Measurements from ENCODE around the gene SRD5A2.

SRD5A2 gene, protein sequence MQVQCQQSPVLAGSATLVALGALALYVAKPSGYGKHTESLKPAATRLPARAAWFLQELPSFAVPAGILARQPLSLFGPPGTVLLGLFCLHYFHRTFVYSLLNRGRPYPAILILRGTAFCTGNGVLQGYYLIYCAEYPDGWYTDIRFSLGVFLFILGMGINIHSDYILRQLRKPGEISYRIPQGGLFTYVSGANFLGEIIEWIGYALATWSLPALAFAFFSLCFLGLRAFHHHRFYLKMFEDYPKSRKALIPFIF

DNA sequence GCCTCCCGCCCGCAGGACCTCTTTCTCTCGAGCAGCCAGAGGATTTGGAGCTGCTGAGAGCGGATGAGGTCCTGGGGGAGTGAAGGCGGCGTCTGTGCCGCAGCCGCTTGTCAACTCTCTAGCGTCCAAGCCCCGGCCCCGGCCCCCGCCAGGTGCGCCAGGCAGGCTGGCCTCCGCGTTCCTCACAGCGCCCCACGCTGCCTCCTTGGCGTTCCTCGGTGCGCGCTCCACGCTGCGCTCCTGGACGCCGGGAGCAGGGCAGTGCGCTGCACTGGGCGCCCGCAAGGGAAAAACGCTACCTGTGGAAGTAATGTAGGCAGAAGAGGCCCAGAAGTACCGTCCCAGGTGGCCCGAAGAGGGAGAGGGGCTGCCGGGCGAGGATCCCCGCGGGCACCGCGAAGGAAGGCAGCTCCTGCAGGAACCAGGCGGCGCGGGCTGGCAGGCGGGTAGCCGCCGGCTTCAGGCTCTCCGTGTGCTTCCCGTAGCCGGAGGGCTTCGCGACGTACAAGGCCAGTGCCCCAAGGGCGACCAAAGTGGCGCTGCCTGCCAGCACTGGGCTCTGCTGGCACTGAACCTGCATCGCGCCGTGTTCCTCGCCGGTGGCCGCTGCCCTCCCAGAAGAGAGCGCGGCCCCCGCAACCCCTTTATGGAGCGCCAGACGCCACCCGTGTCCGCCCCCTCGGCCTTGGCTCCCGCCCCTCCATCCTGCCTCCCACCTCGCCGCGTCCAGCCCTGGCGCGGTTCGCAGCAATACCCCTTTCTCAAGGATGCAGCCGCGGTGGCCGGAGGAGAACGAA is at the start of gene SRD5A2:
Gene SRD5A2 (minus strand): TSS at position 618 of the 797 bp plus-strand sequence. CDS start 38 bp downstream, at position 580.
- Histone ChIP-seq H2AFZ (ENCODE audit: low read depth, low read length) (no peak within 1 kb of the TSS), H3K4me3 (ENCODE audit: low read length) (no peak within 1 kb of the TSS), H3K27me3 (ENCODE audit: low read depth, low read length) (0 out of 2 replicates have a peak, but pooled peaks cover 4% of the 10 kb centered on the region), H3K4me1 (ENCODE audit: low read length) (no peaks in the 10 kb centered on the region), H3K36me3 (replicated peaks; ENCODE audit: low read depth, low read length) (no peaks in the 10 kb centered on the region), H3K9ac (ENCODE audit: low read length) (no peak within 1 kb of the TSS), H4K20me1 (ENCODE audit: insufficient read depth, low read length) (no peaks in the 10 kb centered on the region), H3K79me2 (ENCODE audit: low read length) (no peaks in the 10 kb centered on the region), H3K9me3 (ENCODE audit: insufficient read depth, low read length) (no peaks in the 10 kb centered on the region), H3K27ac (ENCODE audit: low read length) (no peak within 1 kb of the TSS), H3K4me2 (ENCODE audit: low read length) (no peak within 1 kb of the TSS)
- no peak for TF ChIP-seq EZH2phosphoT487 (IDR thresholded peaks at IDR 0.05; ENCODE audit: low read depth)
- TF ChIP-seq, protein P1, sequence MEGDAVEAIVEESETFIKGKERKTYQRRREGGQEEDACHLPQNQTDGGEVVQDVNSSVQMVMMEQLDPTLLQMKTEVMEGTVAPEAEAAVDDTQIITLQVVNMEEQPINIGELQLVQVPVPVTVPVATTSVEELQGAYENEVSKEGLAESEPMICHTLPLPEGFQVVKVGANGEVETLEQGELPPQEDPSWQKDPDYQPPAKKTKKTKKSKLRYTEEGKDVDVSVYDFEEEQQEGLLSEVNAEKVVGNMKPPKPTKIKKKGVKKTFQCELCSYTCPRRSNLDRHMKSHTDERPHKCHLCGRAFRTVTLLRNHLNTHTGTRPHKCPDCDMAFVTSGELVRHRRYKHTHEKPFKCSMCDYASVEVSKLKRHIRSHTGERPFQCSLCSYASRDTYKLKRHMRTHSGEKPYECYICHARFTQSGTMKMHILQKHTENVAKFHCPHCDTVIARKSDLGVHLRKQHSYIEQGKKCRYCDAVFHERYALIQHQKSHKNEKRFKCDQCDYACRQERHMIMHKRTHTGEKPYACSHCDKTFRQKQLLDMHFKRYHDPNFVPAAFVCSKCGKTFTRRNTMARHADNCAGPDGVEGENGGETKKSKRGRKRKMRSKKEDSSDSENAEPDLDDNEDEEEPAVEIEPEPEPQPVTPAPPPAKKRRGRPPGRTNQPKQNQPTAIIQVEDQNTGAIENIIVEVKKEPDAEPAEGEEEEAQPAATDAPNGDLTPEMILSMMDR (IDR thresholded peaks at IDR 0.05; ENCODE audit: low read depth, low read length) = no peak

DNA sequence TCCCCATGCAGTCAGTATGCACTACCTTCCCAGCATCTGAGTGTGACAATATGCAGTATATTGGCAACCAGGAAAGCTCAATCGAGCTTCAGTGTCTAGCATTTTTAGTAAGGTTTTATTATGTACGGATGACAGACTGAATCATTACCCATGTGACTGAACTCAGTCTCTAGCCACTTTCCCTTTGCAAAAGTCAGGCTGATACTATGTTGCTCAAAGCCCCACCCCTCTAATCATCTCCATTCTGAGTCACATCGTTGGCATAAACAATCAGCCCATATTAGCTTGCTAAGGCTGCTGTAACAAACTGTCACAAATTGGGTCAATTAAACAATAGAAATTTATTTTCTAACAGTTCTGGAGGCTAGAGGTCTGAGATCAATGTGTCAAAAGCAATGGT is 25.8 kb upstream of the SRD5A2 start:
- Histone ChIP-seq H3K4me2 (ENCODE audit: low read length) (no peak overlapping the region), H3K79me2 (ENCODE audit: low read length) (no peaks in the 10 kb centered on the region), H3K9ac (ENCODE audit: low read length) (no peak overlapping the region), H3K27me3 (ENCODE audit: low read depth, low read length) (no peaks in the 10 kb centered on the region), H2AFZ (ENCODE audit: low read depth, low read length) (no peak overlapping the region), H3K4me3 (ENCODE audit: low read length) (no peak overlapping the region), H3K36me3 (replicated peaks; ENCODE audit: low read depth, low read length) (no peaks in the 10 kb centered on the region), H3K9me3 (ENCODE audit: insufficient read depth, low read length) (no peaks in the 10 kb centered on the region), H3K4me1 (ENCODE audit: low read length) (no peaks in the 10 kb centered on the region), H3K27ac (ENCODE audit: low read length) (no peak overlapping the region), H4K20me1 (ENCODE audit: insufficient read depth, low read length) (no peaks in the 10 kb centered on the region)
- TF ChIP-seq, protein P1 (IDR thresholded peaks at IDR 0.05; ENCODE audit: low read depth, low read length) = no peak
- no peak for TF ChIP-seq EZH2phosphoT487 (IDR thresholded peaks at IDR 0.05; ENCODE audit: low read depth)

DNA sequence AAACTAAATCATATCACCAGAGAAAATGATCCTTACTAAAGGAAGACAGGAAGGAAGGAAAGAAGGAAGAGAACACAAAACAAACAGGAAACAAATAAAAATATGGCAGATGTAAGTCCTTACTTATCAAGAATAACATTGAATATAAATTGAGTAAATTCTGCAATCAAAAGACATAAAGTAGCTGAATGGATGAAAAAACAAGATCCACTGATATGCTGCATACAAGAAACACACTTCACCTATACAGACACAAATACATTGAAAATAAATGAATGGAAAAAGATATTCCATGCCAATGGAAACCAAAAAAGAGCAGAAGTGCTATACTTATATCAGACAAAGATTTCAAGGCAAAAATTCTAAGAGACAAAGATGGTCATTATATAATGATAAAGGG is 18.0 kb upstream of the SRD5A2 start:
- no peaks in the 10 kb centered on the region for H3K79me2 ChIP-seq (ENCODE audit: low read length)
- no peak overlapping the region for H3K4me3 ChIP-seq (ENCODE audit: low read length)
- H3K9me3 ChIP-seq (ENCODE audit: insufficient read depth, low read length) = no peaks in the 10 kb centered on the region
- H3K36me3 ChIP-seq (replicated peaks; ENCODE audit: low read depth, low read length) = no peaks in the 10 kb centered on the region
- H3K27ac ChIP-seq (ENCODE audit: low read length) = no peak overlapping the region
- H3K9ac ChIP-seq (ENCODE audit: low read length) = no peak overlapping the region
- H4K20me1 ChIP-seq (ENCODE audit: insufficient read depth, low read length) = no peaks in the 10 kb centered on the region
- H3K4me1 ChIP-seq (ENCODE audit: low read length) = no peaks in the 10 kb centered on the region
- TF ChIP-seq, protein P1 (IDR thresholded peaks at IDR 0.05; ENCODE audit: low read depth, low read length) = no peak
- no peak for TF ChIP-seq EZH2phosphoT487 (IDR thresholded peaks at IDR 0.05; ENCODE audit: low read depth)
- no peak overlapping the region for H2AFZ ChIP-seq (ENCODE audit: low read depth, low read length)
- H3K27me3 ChIP-seq (ENCODE audit: low read depth, low read length) = no peaks in the 10 kb centered on the region
- H3K4me2 ChIP-seq (ENCODE audit: low read length) = no peak overlapping the region

DNA sequence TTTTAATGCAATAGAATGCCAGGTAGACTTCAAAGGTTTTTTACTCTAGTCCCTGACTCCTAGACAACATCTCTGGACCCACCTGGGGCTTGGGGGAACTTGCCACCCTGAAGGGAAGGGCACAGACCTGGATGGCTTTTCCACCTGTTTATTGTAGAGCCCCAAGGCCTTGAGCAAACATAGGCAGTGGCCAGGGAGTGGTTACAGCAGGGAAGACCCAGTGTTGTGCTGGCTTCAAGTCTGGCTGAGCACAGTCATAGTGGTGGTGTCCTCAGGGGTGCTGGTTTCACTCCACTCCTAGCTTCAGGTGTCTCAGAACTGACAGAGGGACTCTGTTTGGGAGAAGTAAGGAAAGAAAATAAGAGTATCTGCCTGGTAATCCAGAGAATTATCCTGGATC is 5.5 kb upstream of the SRD5A2 start:
- no peak for TF ChIP-seq EZH2phosphoT487 (IDR thresholded peaks at IDR 0.05; ENCODE audit: low read depth)
- TF ChIP-seq, protein P1 (IDR thresholded peaks at IDR 0.05; ENCODE audit: low read depth, low read length) = no peak

More for the DNA sequence above, 5.5 kb upstream of the SRD5A2 start:
- Histone ChIP-seq H2AFZ (ENCODE audit: low read depth, low read length) (no peak overlapping the region), H3K4me1 (ENCODE audit: low read length) (no peaks in the 10 kb centered on the region), H4K20me1 (ENCODE audit: insufficient read depth, low read length) (no peaks in the 10 kb centered on the region), H3K79me2 (ENCODE audit: low read length) (no peaks in the 10 kb centered on the region), H3K27me3 (ENCODE audit: low read depth, low read length) (no peaks in the 10 kb centered on the region), H3K4me3 (ENCODE audit: low read length) (no peak overlapping the region), H3K9me3 (ENCODE audit: insufficient read depth, low read length) (no peaks in the 10 kb centered on the region), H3K27ac (ENCODE audit: low read length) (no peak overlapping the region), H3K36me3 (replicated peaks; ENCODE audit: low read depth, low read length) (no peaks in the 10 kb centered on the region), H3K9ac (ENCODE audit: low read length) (no peak overlapping the region), H3K4me2 (ENCODE audit: low read length) (no peak overlapping the region)

Data from OCI-LY3 (cell line).